HG03039 (cell line): ENCODE data around the gene GALNT12.

Experiments
- ATAC-seq: cut with Tn5 transposase; IDR thresholded peaks from one replicate; pipeline ENCODE4 v1.9.1; 2021; ENCODE audit warnings: mild to moderate bottlenecking, moderate library complexity; ENCODE audit not compliant: unreplicated experiment

GALNT12 gene

DNA sequence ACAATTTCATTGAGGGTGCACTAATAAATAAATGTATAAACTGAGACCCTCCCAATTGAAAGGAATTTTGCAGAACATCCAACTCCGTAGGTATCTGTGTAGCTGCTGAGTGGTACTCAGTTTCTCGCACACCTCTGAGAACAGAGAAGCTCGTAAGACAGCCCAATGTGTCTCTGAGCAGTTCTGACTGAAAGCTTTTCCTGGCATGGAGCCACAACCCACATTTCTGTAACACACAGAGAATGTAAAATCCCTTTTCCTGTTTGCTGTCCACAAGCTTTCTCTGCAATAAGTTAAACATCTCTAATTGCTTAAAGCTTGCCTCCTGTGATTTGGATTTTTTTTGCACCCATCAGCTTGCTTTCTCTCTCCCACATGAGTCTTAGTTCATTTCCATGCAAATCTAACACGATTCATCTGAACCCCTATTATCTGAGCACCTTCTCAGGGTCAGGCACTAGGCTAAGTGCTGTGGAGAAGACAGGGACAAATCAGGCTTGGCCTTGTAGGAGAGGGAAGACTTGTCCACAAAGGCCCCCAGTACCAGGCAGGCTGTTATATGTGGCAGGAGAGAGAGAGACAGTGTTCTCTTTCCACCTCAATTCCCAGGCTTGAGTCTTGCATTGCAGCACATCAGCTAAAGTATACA, 92.1 kb downstream of the GALNT12 start:
- ATAC-seq, result no peak
